Neutrophil (primary cell): ENCODE data around the gene ADAMTS17.

Experiments used
- H3K27ac ChIP-seq: fragments of 200-600 bp; sonication (generic); 2 replicates; pipeline ENCODE4 v1.5.1; 2016; ENCODE audit warnings: mild to moderate bottlenecking, moderate library complexity
- H3K27me3 ChIP-seq: fragments of 200-600 bp; sonication (generic); 2 replicates; pipeline ENCODE4 v1.6.0; 2016; ENCODE audit warnings: mild to moderate bottlenecking
- H3K36me3 ChIP-seq: fragments of 200-600 bp; sonication (generic); 2 replicates; pipeline ENCODE4 v1.5.1; 2017
- H3K4me1 ChIP-seq, 2 experiments: fragments of 200-600 bp in 1 of 2; sonication (generic) in 1 of 2; 1 replicate in 1 of 2; 2 replicates in 1 of 2; pipeline versions ENCODE4 v1.5.1 to v1.6.1; 2013 to 2016; ENCODE audit warnings: low read depth in 1 of 2, low read length in 1 of 2, mild to moderate bottlenecking in 1 of 2, moderate library complexity in 1 of 2; ENCODE audit not compliant: control insufficient read depth in 1 of 2, insufficient read depth in 1 of 2
- H3K4me3 ChIP-seq, 2 experiments: fragments of 200-600 bp in 1 of 2; sonication (generic) in 1 of 2; 1 replicate in 1 of 2; 2 replicates in 1 of 2; pipeline ENCODE4 v1.5.1; 2013 to 2016; ENCODE audit warnings: low read depth in 1 of 2, low read length in 1 of 2, mild to moderate bottlenecking in 1 of 2, moderate library complexity in 1 of 2
- H3K9me3 ChIP-seq: fragments of 200-600 bp; sonication (generic); 2 replicates; pipeline ENCODE4 v1.5.1; 2016
- CTCF ChIP-seq: fragments of 200-600 bp; sonication (generic); IDR thresholded peaks from 2 replicates; pipeline ENCODE4 v1.5.1; 2016; ENCODE audit warnings: antibody characterized with exemption

Gene ADAMTS17

GRCh38 chr15:100308608-100309007, 33.2 kb downstream of the ADAMTS17 start:
- Histone ChIP-seq H3K4me1 (no peaks in the 10 kb centered on the region), H3K36me3 (no peaks in the 10 kb centered on the region), H3K4me3 (no peak overlapping the region), H3K9me3 (no peaks in the 10 kb centered on the region), H3K27me3 (peaks cover 19% of the 10 kb centered on the region), H3K27ac (no peak overlapping the region)
- TF ChIP-seq CTCF: no peak

GRCh38 chr15:100308213-100308600, 33.6 kb downstream of the ADAMTS17 start:
- Histone ChIP-seq H3K4me1 (no peaks in the 10 kb centered on the region), H3K27me3 (peaks cover 19% of the 10 kb centered on the region), H3K4me3 (no peak overlapping the region), H3K36me3 (no peaks in the 10 kb centered on the region), H3K27ac (no peak overlapping the region), H3K9me3 (no peaks in the 10 kb centered on the region)
- TF ChIP-seq CTCF: no peak

- Histone ChIP-seq H3K4me3 (no peak overlapping the region), H3K36me3 (no peaks in the 10 kb centered on the region), H3K27me3 (peaks cover 19% of the 10 kb centered on the region), H3K27ac (no peak overlapping the region), H3K9me3 (no peaks in the 10 kb centered on the region), H3K4me1 (no peaks in the 10 kb centered on the region)
- TF ChIP-seq CTCF: no peak
Observed at GRCh38 chr15:100307241-100308212, 34.2 kb downstream of the ADAMTS17 start.

GRCh38 chr15:100306098-100306497, 35.7 kb downstream of the ADAMTS17 start:
- Histone ChIP-seq H3K4me1 (no peaks in the 10 kb centered on the region), H3K4me3 (no peak overlapping the region), H3K9me3 (no peaks in the 10 kb centered on the region), H3K27me3 (peaks cover 16% of the 10 kb centered on the region), H3K36me3 (no peaks in the 10 kb centered on the region), H3K27ac (no peak overlapping the region)
- no peak for TF ChIP-seq CTCF

- Histone ChIP-seq H3K9me3 (no peaks in the 10 kb centered on the region), H3K4me3 (no peak overlapping the region), H3K27me3 (no peaks in the 10 kb centered on the region), H3K36me3 (no peaks in the 10 kb centered on the region), H3K27ac (no peak overlapping the region), H3K4me1 (no peaks in the 10 kb centered on the region)
- no peak for TF ChIP-seq CTCF
Observed at GRCh38 chr15:100301910-100302431, 39.8 kb downstream of the ADAMTS17 start.
